Sigmoid colon (tissue), 4 donors: ENCODE data around the gene GTF2A1L.

Experiments used
- EP300 ChIP-seq, 4 donors: sonication (generic); formaldehyde crosslinking; IDR thresholded peaks; one replicate each; pipeline ENCODE4 v1.6.1; 2017; ENCODE audit warnings: antibody characterized with exemption in 4 of 4
- POLR2A ChIP-seq, 2 donors: fragments of 450-650 bp; IDR thresholded peaks; one replicate each; pipeline ENCODE4 v1.6.1; 2016; ENCODE audit warnings: antibody characterized with exemption in 2 of 2, mild to moderate bottlenecking in 2 of 2, moderate library complexity in 2 of 2
- TF ChIP-seq, protein P1 (sequence below), 4 experiments: fragments of 450-650 bp in 3 of 4; fragments of 200-600 bp in 1 of 4; IDR thresholded peaks; one replicate each; pipeline ENCODE4 v1.5.1; 2016 to 2019; ENCODE audit warnings: antibody characterized with exemption in 4 of 4, mild to moderate bottlenecking in 3 of 4, moderate library complexity in 2 of 4

DNA sequence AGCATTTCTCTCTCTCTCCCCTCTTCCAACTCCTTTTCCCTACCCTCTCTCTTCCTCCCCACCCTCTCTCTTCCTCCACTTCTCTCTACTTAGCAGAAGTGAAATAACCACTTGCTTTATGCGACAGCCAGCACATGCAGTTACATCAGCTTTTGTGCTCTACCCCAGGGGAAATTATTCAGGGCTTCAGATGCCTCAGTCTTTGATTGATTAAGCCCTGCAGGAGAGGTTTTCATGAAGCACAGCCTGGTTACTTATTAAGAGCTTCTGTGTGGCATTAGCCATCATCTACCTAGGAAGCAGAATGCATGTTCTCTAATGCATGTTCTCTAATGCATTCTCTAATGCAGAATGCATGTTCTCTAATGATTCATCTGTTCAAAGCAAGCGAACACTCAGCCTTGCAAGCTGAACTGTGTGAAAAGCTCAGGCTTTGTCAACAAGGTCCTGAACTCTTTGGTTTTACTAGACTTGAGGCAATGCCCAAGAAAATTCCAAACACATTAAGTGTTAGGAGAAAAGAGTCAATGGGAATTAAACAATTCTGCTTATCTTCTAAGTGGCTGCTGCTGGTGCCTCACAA lies 81.8 kb downstream of the GTF2A1L start:
- TF ChIP-seq, protein P1, sequence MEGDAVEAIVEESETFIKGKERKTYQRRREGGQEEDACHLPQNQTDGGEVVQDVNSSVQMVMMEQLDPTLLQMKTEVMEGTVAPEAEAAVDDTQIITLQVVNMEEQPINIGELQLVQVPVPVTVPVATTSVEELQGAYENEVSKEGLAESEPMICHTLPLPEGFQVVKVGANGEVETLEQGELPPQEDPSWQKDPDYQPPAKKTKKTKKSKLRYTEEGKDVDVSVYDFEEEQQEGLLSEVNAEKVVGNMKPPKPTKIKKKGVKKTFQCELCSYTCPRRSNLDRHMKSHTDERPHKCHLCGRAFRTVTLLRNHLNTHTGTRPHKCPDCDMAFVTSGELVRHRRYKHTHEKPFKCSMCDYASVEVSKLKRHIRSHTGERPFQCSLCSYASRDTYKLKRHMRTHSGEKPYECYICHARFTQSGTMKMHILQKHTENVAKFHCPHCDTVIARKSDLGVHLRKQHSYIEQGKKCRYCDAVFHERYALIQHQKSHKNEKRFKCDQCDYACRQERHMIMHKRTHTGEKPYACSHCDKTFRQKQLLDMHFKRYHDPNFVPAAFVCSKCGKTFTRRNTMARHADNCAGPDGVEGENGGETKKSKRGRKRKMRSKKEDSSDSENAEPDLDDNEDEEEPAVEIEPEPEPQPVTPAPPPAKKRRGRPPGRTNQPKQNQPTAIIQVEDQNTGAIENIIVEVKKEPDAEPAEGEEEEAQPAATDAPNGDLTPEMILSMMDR (IDR thresholded peaks at IDR 0.05), result no peak
- no peak for TF ChIP-seq POLR2A (IDR thresholded peaks at IDR 0.05)
- no peak for TF ChIP-seq EP300 (IDR thresholded peaks at IDR 0.05)
